SIG-M5 treated with dmso at 0.1 percent for 504 hours (cell line): Measurements from ENCODE around the gene SLC2A4.
"Not testable (repeated sequence)": the region's sequence is repeated elsewhere in the genome, so short reads cannot be mapped to it uniquely, and the experiment has no call there.

Experiments used
- DNase-seq: peaks from one replicate; lab custom pipeline; 2025; ENCODE audit not compliant: unreplicated experiment; lab: John Stamatoyannopoulos, UW

The SLC2A4 gene

GRCh38 chr17:7281074-7281952 is at the start of gene SLC2A4:
SLC2A4 (plus strand) TSS chr17:7281718; CDS start chr17:7281935, 217 bp downstream.
- DNase-seq, result peak; percentile 91

- DNase-seq, result no peak
Observed at GRCh38 chr17:7232114-7232513, 49.4 kb upstream of the SLC2A4 start.

- DNase-seq, result no peak
Observed at GRCh38 chr17:7233701-7234082, 47.8 kb upstream of the SLC2A4 start.

GRCh38 chr17:7234083-7234951 is 47.2 kb upstream of the SLC2A4 start, which contains the start of gene DVL2:
DVL2 (minus strand) TSS chr17:7234517; CDS start chr17:7234262, 255 bp downstream.
- DNase-seq, result peak; percentile 93

GRCh38 chr17:7235693-7236665 is 45.5 kb upstream of the SLC2A4 start:
- DNase-seq, result no peak

- no peak for DNase-seq
Observed at GRCh38 chr17:7236808-7237207, 44.7 kb upstream of the SLC2A4 start.

GRCh38 chr17:7237266-7237760 is 44.2 kb upstream of the SLC2A4 start:
- DNase-seq, result no peak

GRCh38 chr17:7237761-7238419 is 43.6 kb upstream of the SLC2A4 start:
- peak; percentile 48 for DNase-seq

- no peak for DNase-seq
Observed at GRCh38 chr17:7238420-7239090, 43.0 kb upstream of the SLC2A4 start.

GRCh38 chr17:7239091-7240027 is 42.2 kb upstream of the SLC2A4 start, which contains the start of gene PHF23:
PHF23 (minus strand) TSS chr17:7239457; CDS start chr17:7239279, 178 bp downstream.
- peak; percentile 99 for DNase-seq

- peak; percentile 88 for DNase-seq
Observed at GRCh38 chr17:7240375-7240774, 41.1 kb upstream of the SLC2A4 start.

- DNase-seq, result no peak
Observed at GRCh38 chr17:7241090-7241733, 40.3 kb upstream of the SLC2A4 start.

GRCh38 chr17:7241783-7242716 is 39.5 kb upstream of the SLC2A4 start, which contains the start of gene GABARAP:
GABARAP (minus strand) TSS chr17:7242449; CDS start chr17:7242330, 119 bp downstream.
- DNase-seq, result peak; percentile 83

- peak; percentile 86 for DNase-seq
Observed at GRCh38 chr17:7242717-7243452, 38.6 kb upstream of the SLC2A4 start.

GRCh38 chr17:7243453-7243729 is 38.1 kb upstream of the SLC2A4 start:
- DNase-seq, result no peak

- DNase-seq, result not testable (repeated sequence)
Observed at GRCh38 chr17:7243838-7244237, 37.7 kb upstream of the SLC2A4 start.
